Measurements from ENCODE around the gene ZXDC. TPM values are rescaled to one million over a fixed set of nuclear protein-coding genes. Genes with fewer than 3 reads are reported as not detected.

ZXDC gene
- polyA plus RNA-seq, 1 donor: 35.9 TPM

GRCh38 chr3:126511291-126511690, 35.6 kb upstream of the ZXDC start:
- Histone ChIP-seq H3K36me3 (ENCODE audit: control insufficient read depth, insufficient read depth, low read length) (no peaks in the 10 kb centered on the region), H3K27me3 (ENCODE audit: control insufficient read depth, insufficient read depth, low read length) (no peaks in the 10 kb centered on the region), H3K27ac (ENCODE audit: low read length) (no peak overlapping the region), H3K4me1 (ENCODE audit: control insufficient read depth, insufficient read depth, low read length) (no peaks in the 10 kb centered on the region), H3K9me3 (ENCODE audit: control insufficient read depth, low read depth, low read length) (no peaks in the 10 kb centered on the region), H3K4me3 (ENCODE audit: low read length) (no peak overlapping the region)
- no peak for DNase-seq
- WGBS (ENCODE audit: insufficient coverage, low lambda C conversion rate): no CpG with 5 or more reads among the region's 7 CpGs

GRCh38 chr3:126510308-126510910, 34.7 kb upstream of the ZXDC start:
- H3K9me3 ChIP-seq (ENCODE audit: control insufficient read depth, low read depth, low read length): no peaks in the 10 kb centered on the region
- no peaks in the 10 kb centered on the region for H3K27me3 ChIP-seq (ENCODE audit: control insufficient read depth, insufficient read depth, low read length)
- no CpG with 5 or more reads among the region's 22 CpGs for WGBS (ENCODE audit: insufficient coverage, low lambda C conversion rate)
- no peak for DNase-seq
- H3K4me1 ChIP-seq (ENCODE audit: control insufficient read depth, insufficient read depth, low read length): no peaks in the 10 kb centered on the region
- no peak overlapping the region for H3K27ac ChIP-seq (ENCODE audit: low read length)
- no peak overlapping the region for H3K4me3 ChIP-seq (ENCODE audit: low read length)
- H3K36me3 ChIP-seq (ENCODE audit: control insufficient read depth, insufficient read depth, low read length): no peaks in the 10 kb centered on the region

- no CpG with 5 or more reads among the region's 18 CpGs for WGBS (ENCODE audit: insufficient coverage, low lambda C conversion rate)
- DNase-seq: no peak
- no peak overlapping the region for H3K27ac ChIP-seq (ENCODE audit: low read length)
Observed at GRCh38 chr3:126509597-126510307, 34.1 kb upstream of the ZXDC start.

DNA sequence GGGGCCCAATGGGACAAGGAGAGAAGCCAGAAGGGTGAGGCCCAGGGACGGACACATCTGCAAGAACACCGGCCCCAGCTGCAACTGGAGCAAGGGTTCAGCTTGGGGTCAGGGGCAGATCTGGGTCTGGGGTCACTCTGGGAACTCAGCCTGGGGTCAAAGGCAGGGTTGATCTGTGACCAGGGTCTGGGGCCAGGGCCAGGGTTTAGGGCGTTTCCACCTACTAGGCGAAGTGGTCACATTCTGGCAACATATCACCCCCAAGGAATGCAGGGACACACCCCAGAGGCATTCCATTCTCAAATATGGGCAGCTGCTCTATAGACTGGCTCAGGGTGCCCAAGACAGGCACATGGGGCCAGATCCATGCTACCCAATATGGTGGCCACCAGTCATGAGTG, 32.9 kb upstream of the ZXDC start:
- H3K36me3 ChIP-seq (ENCODE audit: control insufficient read depth, insufficient read depth, low read length): no peaks in the 10 kb centered on the region
- H3K4me1 ChIP-seq (ENCODE audit: control insufficient read depth, insufficient read depth, low read length): no peaks in the 10 kb centered on the region
- H3K27ac ChIP-seq (ENCODE audit: low read length): no peak overlapping the region
- no peak overlapping the region for H3K4me3 ChIP-seq (ENCODE audit: low read length)
- DNase-seq: no peak
- H3K9me3 ChIP-seq (ENCODE audit: control insufficient read depth, low read depth, low read length): no peaks in the 10 kb centered on the region
- no peaks in the 10 kb centered on the region for H3K27me3 ChIP-seq (ENCODE audit: control insufficient read depth, insufficient read depth, low read length)
- WGBS (ENCODE audit: insufficient coverage, low lambda C conversion rate): no CpG with 5 or more reads among the region's 4 CpGs

More at GRCh38 chr3:126509597-126510307, 34.1 kb upstream of the ZXDC start:
- H3K9me3 ChIP-seq (ENCODE audit: control insufficient read depth, low read depth, low read length): no peaks in the 10 kb centered on the region
- no peak overlapping the region for H3K4me3 ChIP-seq (ENCODE audit: low read length)
- no peaks in the 10 kb centered on the region for H3K36me3 ChIP-seq (ENCODE audit: control insufficient read depth, insufficient read depth, low read length)
- H3K4me1 ChIP-seq (ENCODE audit: control insufficient read depth, insufficient read depth, low read length): no peaks in the 10 kb centered on the region
- no peaks in the 10 kb centered on the region for H3K27me3 ChIP-seq (ENCODE audit: control insufficient read depth, insufficient read depth, low read length)

- Histone ChIP-seq H3K4me3 (ENCODE audit: low read length) (no peak overlapping the region), H3K9me3 (ENCODE audit: control insufficient read depth, low read depth, low read length) (no peaks in the 10 kb centered on the region), H3K27me3 (ENCODE audit: control insufficient read depth, insufficient read depth, low read length) (no peaks in the 10 kb centered on the region), H3K36me3 (ENCODE audit: control insufficient read depth, insufficient read depth, low read length) (no peaks in the 10 kb centered on the region), H3K4me1 (ENCODE audit: control insufficient read depth, insufficient read depth, low read length) (no peaks in the 10 kb centered on the region), H3K27ac (ENCODE audit: low read length) (no peak overlapping the region)
- no peak for DNase-seq
- WGBS (ENCODE audit: insufficient coverage, low lambda C conversion rate): no CpG with 5 or more reads among the region's 9 CpGs
Observed at GRCh38 chr3:126507886-126508285, 32.2 kb upstream of the ZXDC start.

DNA sequence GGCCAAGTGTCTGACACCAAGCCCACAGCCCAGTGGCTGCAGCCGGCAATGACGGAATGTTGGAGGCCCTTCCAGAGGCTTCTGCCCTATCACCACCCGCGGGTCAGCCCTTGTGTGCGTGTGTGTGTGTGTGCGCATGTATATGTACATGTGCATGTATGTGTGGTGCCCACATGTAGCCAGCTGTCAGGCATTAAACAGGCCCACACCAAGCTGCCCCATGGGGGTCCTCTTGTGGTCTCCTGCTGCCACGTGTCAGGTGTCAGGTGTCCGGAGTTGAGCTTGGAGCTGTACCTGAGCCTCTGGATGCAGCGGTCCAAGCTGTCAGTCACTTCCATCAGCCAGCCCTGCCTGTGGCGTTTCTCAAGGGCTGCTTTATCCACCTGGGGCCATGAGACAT, 28.0 kb upstream of the ZXDC start:
- no peak for DNase-seq

DNA sequence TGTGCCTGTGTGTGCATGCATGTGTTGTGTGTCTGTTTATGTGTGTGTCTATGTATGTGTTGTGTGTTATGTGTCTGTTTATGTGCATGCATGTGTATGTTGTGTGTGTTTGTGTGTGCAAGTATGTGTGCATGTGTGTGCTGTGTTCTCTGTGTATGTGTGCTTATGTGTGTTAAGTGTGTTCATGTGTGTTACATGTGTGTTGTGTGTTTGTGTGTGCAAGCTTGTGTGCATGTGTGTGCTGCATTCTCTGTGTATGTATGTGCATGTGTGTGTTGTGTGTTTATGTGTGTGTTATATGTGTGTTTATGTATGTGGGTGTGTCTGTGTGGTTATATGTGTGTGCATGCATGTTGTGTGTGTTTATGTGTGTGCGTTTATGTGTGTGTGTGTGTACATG, 27.0 kb upstream of the ZXDC start:
- Histone ChIP-seq H3K36me3 (ENCODE audit: control insufficient read depth, insufficient read depth, low read length) (no peaks in the 10 kb centered on the region), H3K4me1 (ENCODE audit: control insufficient read depth, insufficient read depth, low read length) (no peaks in the 10 kb centered on the region), H3K9me3 (ENCODE audit: control insufficient read depth, low read depth, low read length) (no peaks in the 10 kb centered on the region), H3K27ac (ENCODE audit: low read length) (no peak overlapping the region), H3K4me3 (ENCODE audit: low read length) (no peak overlapping the region), H3K27me3 (ENCODE audit: control insufficient read depth, insufficient read depth, low read length) (no peaks in the 10 kb centered on the region)
- WGBS (ENCODE audit: insufficient coverage, low lambda C conversion rate): no CpG with 5 or more reads among the region's 1 CpG
- no peak for DNase-seq

More for the DNA sequence above, 28.0 kb upstream of the ZXDC start:
- Histone ChIP-seq H3K4me3 (ENCODE audit: low read length) (no peak overlapping the region), H3K27me3 (ENCODE audit: control insufficient read depth, insufficient read depth, low read length) (no peaks in the 10 kb centered on the region), H3K9me3 (ENCODE audit: control insufficient read depth, low read depth, low read length) (no peaks in the 10 kb centered on the region), H3K27ac (ENCODE audit: low read length) (no peak overlapping the region), H3K36me3 (ENCODE audit: control insufficient read depth, insufficient read depth, low read length) (no peaks in the 10 kb centered on the region), H3K4me1 (ENCODE audit: control insufficient read depth, insufficient read depth, low read length) (no peaks in the 10 kb centered on the region)
- WGBS (ENCODE audit: insufficient coverage, low lambda C conversion rate): no CpG with 5 or more reads among the region's 10 CpGs

GRCh38 chr3:126501736-126502135, 26.0 kb upstream of the ZXDC start:
- 100% methylated on average over 1 of the region's 7 CpGs for WGBS (ENCODE audit: insufficient coverage, low lambda C conversion rate)
- Histone ChIP-seq H3K4me1 (ENCODE audit: control insufficient read depth, insufficient read depth, low read length) (no peaks in the 10 kb centered on the region), H3K9me3 (ENCODE audit: control insufficient read depth, low read depth, low read length) (no peaks in the 10 kb centered on the region), H3K4me3 (ENCODE audit: low read length) (no peak overlapping the region), H3K27ac (ENCODE audit: low read length) (no peak overlapping the region), H3K36me3 (ENCODE audit: control insufficient read depth, insufficient read depth, low read length) (no peaks in the 10 kb centered on the region), H3K27me3 (ENCODE audit: control insufficient read depth, insufficient read depth, low read length) (no peaks in the 10 kb centered on the region)
- DNase-seq: no peak

- H3K4me1 ChIP-seq (ENCODE audit: control insufficient read depth, insufficient read depth, low read length): no peaks in the 10 kb centered on the region
- no peaks in the 10 kb centered on the region for H3K27me3 ChIP-seq (ENCODE audit: control insufficient read depth, insufficient read depth, low read length)
- no peaks in the 10 kb centered on the region for H3K9me3 ChIP-seq (ENCODE audit: control insufficient read depth, low read depth, low read length)
- H3K4me3 ChIP-seq (ENCODE audit: low read length): no peak overlapping the region
- H3K36me3 ChIP-seq (ENCODE audit: control insufficient read depth, insufficient read depth, low read length): no peaks in the 10 kb centered on the region
- WGBS (ENCODE audit: insufficient coverage, low lambda C conversion rate): no CpG with 5 or more reads among the region's 5 CpGs
- no peak for DNase-seq
- no peak overlapping the region for H3K27ac ChIP-seq (ENCODE audit: low read length)
Observed at GRCh38 chr3:126501054-126501453, 25.4 kb upstream of the ZXDC start.

- H3K4me3 ChIP-seq (ENCODE audit: low read length): no peak overlapping the region
- DNase-seq: no peak
- H3K27me3 ChIP-seq (ENCODE audit: control insufficient read depth, insufficient read depth, low read length): no peaks in the 10 kb centered on the region
- no peak overlapping the region for H3K27ac ChIP-seq (ENCODE audit: low read length)
- no peaks in the 10 kb centered on the region for H3K9me3 ChIP-seq (ENCODE audit: control insufficient read depth, low read depth, low read length)
- no CpG with 5 or more reads among the region's 7 CpGs for WGBS (ENCODE audit: insufficient coverage, low lambda C conversion rate)
- no peaks in the 10 kb centered on the region for H3K4me1 ChIP-seq (ENCODE audit: control insufficient read depth, insufficient read depth, low read length)
- no peaks in the 10 kb centered on the region for H3K36me3 ChIP-seq (ENCODE audit: control insufficient read depth, insufficient read depth, low read length)
Observed at GRCh38 chr3:126500016-126500415, 24.3 kb upstream of the ZXDC start.

DNA sequence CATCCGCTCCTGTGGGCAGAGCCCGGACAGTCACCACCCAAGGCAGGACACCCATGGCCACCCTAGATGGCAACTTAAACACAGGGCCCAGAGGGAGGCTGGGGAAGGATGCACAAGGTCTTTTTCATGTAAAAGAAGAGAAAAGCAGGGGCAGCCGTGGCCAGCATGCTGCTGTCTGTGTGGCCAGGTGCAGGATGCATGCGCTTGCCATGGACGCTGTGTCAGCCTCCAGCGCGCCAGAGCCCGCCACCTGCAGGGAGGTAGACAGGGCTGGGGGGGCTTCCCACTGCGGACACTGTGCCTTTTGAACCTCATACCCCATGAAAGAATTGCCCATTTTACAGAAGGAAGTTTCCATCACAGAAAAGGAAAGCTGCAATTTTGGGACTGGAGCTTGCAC, 23.7 kb upstream of the ZXDC start:
- WGBS (ENCODE audit: insufficient coverage, low lambda C conversion rate): no CpG with 5 or more reads among the region's 9 CpGs
- no peaks in the 10 kb centered on the region for H3K9me3 ChIP-seq (ENCODE audit: control insufficient read depth, low read depth, low read length)
- H3K4me3 ChIP-seq (ENCODE audit: low read length): no peak overlapping the region
- H3K27ac ChIP-seq (ENCODE audit: low read length): no peak overlapping the region
- no peaks in the 10 kb centered on the region for H3K4me1 ChIP-seq (ENCODE audit: control insufficient read depth, insufficient read depth, low read length)
- H3K27me3 ChIP-seq (ENCODE audit: control insufficient read depth, insufficient read depth, low read length): no peaks in the 10 kb centered on the region
- DNase-seq: no peak
- no peaks in the 10 kb centered on the region for H3K36me3 ChIP-seq (ENCODE audit: control insufficient read depth, insufficient read depth, low read length)
